PFSK-1 (cell line): ENCODE results near the gene ARL8B.

Experiments used
- FOXP2 ChIP-seq: optimal IDR thresholded peaks from 2 replicates; pipeline ENCODE3; 2011; ENCODE audit warnings: borderline replicate concordance, control low read depth, inconsistent platforms; ENCODE audit not compliant: insufficient read depth; ENCODE audit errors: extremely low read length, extremely low read depth
- POLR2AphosphoS5 ChIP-seq: IDR thresholded peaks from 2 replicates; pipeline ENCODE4 v1.6.1; 2012; ENCODE audit warnings: low read depth, mild to moderate bottlenecking, control low read depth, low read length, moderate library complexity
- SIN3A ChIP-seq: IDR thresholded peaks from 2 replicates; pipeline ENCODE4 v1.6.1; 2012; ENCODE audit warnings: mild to moderate bottlenecking, low read length, moderate library complexity, borderline replicate concordance; ENCODE audit not compliant: insufficient read depth
- TAF1 ChIP-seq: IDR thresholded peaks from 2 replicates; pipeline ENCODE4 v1.6.1; 2012; ENCODE audit warnings: low read length, control low read depth, borderline replicate concordance; ENCODE audit not compliant: insufficient read depth
- TF ChIP-seq, protein P1 (sequence below), 2 experiments: IDR thresholded peaks; 2 replicates each; pipeline versions ENCODE4 v1.6.1 to v1.8.0; 2011 to 2012; ENCODE audit warnings: low read depth in 2 of 2, low read length in 2 of 2, control low read depth in 1 of 2, inconsistent platforms in 1 of 2, mild to moderate bottlenecking in 1 of 2, moderate library complexity in 1 of 2; ENCODE audit not compliant: insufficient read depth in 1 of 2

The ARL8B gene

GRCh38 chr3:5187156-5187919 lies 65.2 kb downstream of the ARL8B start, which contains the start of gene EDEM1:
EDEM1 (plus strand) TSS chr3:5187707; CDS start chr3:5187806, 99 bp downstream.
- TF ChIP-seq FOXP2 (peak; percentile 67), TAF1 (no peak), POLR2AphosphoS5 (no peak)
- TF ChIP-seq, protein P1, sequence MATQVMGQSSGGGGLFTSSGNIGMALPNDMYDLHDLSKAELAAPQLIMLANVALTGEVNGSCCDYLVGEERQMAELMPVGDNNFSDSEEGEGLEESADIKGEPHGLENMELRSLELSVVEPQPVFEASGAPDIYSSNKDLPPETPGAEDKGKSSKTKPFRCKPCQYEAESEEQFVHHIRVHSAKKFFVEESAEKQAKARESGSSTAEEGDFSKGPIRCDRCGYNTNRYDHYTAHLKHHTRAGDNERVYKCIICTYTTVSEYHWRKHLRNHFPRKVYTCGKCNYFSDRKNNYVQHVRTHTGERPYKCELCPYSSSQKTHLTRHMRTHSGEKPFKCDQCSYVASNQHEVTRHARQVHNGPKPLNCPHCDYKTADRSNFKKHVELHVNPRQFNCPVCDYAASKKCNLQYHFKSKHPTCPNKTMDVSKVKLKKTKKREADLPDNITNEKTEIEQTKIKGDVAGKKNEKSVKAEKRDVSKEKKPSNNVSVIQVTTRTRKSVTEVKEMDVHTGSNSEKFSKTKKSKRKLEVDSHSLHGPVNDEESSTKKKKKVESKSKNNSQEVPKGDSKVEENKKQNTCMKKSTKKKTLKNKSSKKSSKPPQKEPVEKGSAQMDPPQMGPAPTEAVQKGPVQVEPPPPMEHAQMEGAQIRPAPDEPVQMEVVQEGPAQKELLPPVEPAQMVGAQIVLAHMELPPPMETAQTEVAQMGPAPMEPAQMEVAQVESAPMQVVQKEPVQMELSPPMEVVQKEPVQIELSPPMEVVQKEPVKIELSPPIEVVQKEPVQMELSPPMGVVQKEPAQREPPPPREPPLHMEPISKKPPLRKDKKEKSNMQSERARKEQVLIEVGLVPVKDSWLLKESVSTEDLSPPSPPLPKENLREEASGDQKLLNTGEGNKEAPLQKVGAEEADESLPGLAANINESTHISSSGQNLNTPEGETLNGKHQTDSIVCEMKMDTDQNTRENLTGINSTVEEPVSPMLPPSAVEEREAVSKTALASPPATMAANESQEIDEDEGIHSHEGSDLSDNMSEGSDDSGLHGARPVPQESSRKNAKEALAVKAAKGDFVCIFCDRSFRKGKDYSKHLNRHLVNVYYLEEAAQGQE (IDR thresholded peaks at IDR 0.05; ENCODE audit: insufficient read depth in 1 of 2, low read depth in 2 of 2, low read length in 2 of 2): no peak

DNA sequence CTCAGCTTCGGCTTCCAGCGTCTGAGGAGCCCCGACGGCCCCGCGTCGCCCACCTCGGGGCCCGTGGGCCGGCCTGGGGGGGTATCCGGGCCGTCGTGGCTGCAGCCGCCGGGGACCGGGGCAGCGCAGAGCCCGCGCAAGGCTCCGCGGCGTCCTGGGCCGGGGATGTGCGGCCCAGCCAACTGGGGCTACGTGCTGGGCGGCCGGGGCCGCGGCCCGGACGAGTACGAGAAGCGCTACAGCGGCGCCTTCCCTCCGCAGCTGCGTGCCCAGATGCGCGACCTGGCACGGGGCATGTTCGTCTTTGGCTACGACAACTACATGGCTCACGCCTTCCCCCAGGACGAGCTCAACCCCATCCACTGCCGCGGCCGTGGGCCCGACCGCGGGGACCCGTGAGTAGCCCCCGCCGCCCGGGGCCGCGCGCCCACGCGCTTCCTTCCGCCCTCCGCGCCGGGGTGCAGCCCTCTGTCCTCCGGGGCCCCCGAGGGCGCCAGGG lies 65.9 kb downstream of the ARL8B start:
- TF ChIP-seq TAF1: no peak
- TF ChIP-seq, protein P1 (IDR thresholded peaks at IDR 0.05; ENCODE audit: insufficient read depth in 1 of 2, low read depth in 2 of 2, low read length in 2 of 2): no peak
- no peak for TF ChIP-seq POLR2AphosphoS5
- TF ChIP-seq SIN3A: no peak
- no peak for TF ChIP-seq FOXP2

GRCh38 chr3:5188419-5189221 lies 66.5 kb downstream of the ARL8B start:
- no peak for TF ChIP-seq FOXP2
- TF ChIP-seq POLR2AphosphoS5: no peak
- no peak for TF ChIP-seq TAF1
- TF ChIP-seq, protein P1 (IDR thresholded peaks at IDR 0.05; ENCODE audit: insufficient read depth in 1 of 2, low read depth in 2 of 2, low read length in 2 of 2): peak in 1 of 2 experiments; percentile 70; a peak in 2 of 4 replicates
- peak; percentile 45; the same call in 1 of the 2 replicates for TF ChIP-seq SIN3A

DNA sequence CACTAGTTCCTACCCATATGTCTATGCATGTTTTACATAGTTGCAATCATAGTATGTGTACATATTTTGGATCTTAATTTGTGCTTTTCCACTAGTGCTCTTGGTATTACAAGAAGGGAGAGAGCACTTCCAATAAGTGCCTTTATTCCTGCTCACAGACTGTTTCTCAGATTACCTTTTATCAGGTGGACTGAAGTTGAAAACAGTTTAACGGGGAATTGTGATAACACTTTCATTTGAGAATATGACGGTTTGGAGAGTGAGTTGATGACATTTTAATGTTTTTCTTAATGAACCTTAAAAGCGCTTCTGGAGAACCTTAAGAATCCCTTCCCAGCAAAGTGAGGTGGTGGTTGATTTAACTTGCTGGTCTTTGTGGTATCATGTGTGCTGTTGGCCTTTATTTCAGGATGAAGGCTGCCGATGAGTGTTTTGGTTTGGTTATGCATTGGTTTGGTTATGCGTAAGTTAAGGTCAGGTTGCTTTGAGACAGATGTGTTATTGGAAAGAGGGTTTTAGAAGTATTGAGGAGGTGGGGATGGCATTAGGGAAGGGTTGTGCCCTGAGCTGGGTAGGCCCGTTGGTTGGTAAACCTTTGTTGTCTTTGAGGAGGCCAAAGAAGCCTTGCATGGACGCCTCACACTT lies 68.2 kb downstream of the ARL8B start:
- TF ChIP-seq FOXP2 (no peak), TAF1 (no peak), SIN3A (no peak), POLR2AphosphoS5 (no peak)
- TF ChIP-seq, protein P1 (IDR thresholded peaks at IDR 0.05; ENCODE audit: insufficient read depth in 1 of 2, low read depth in 2 of 2, low read length in 2 of 2): no peak
